Upper lobe of right lung (tissue), 1 donor: ENCODE results near the gene APBB3. TPM values are rescaled to one million over a fixed set of nuclear protein-coding genes. Genes with fewer than 3 reads are reported as not detected.

Source experiments
- ATAC-seq: fragments of 200-7000 bp; cut with Tn5 transposase; one replicate; pipeline ENCODE4 v1.9.1; 2020; ENCODE audit warnings: mild to moderate bottlenecking, moderate library complexity
- DNase-seq: peaks from one replicate; pipeline ENCODE4 v3.0.0-alpha.2; 2020
- H3K27ac ChIP-seq: fragments of 200-600 bp; one replicate; pipeline ENCODE4 v1.8.0; 2022
- H3K27me3 ChIP-seq: fragments of 200-600 bp; one replicate; pipeline ENCODE4 v1.8.0; 2022; ENCODE audit warnings: mild to moderate bottlenecking
- H3K36me3 ChIP-seq: fragments of 200-600 bp; one replicate; pipeline ENCODE4 v1.8.0; 2022
- H3K4me1 ChIP-seq: fragments of 200-600 bp; one replicate; pipeline ENCODE4 v1.8.0; 2022
- H3K4me3 ChIP-seq: fragments of 200-600 bp; one replicate; pipeline ENCODE4 v1.8.0; 2022; ENCODE audit warnings: mild to moderate bottlenecking
- H3K9me3 ChIP-seq: fragments of 200-600 bp; one replicate; pipeline ENCODE4 v1.8.0; 2022
- intact Hi-C: fragments of 100-400 bp; cut with DNase I; formaldehyde crosslinking; loops from one replicate; pipeline ENCODE4 v1.11.0; 2022
- total RNA-seq: library from RNA; stranded (reverse); fragmentation: NEBNext Ultra II Directional; extraction: Animal tissue kit (Norgen Biotek cat#: 25700); gene quantifications from one replicate; pipeline ENCODE4 v1.2.1, GENCODE V29; 2021
- TF ChIP-seq, protein P1 (sequence below): fragments of 200-600 bp; IDR thresholded peaks from one replicate; pipeline ENCODE4 v1.8.0; 2022; ENCODE audit warnings: antibody characterized with exemption
- donor health status: DM: no; HTN: yes; CAD: no; lungs with severe emphysema.

APBB3 gene
- total RNA-seq, 1 donor from 2014 or later: 25.8 TPM

DNA sequence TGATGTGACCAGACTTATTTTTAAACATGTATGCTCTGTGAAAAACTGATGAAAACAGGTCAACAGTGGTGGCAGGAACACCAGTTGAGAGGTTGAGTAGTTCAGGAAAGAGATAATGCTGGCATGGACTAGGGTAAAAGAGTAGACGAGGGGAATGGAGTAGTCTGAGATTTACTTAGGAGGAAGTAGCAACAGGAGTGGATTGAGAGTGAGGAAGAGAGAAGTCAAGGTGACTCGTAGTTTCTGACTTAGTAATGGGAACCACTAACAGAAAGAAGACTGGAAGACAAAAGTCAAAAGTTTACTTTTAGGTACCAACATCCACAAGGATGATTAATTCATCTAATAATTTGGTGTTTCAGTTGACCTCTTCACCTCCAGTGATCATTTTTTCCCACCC is 10.7 kb downstream of the APBB3 start:
- ATAC-seq (no peak), DNase-seq (no peak)
- TF ChIP-seq, protein P1, sequence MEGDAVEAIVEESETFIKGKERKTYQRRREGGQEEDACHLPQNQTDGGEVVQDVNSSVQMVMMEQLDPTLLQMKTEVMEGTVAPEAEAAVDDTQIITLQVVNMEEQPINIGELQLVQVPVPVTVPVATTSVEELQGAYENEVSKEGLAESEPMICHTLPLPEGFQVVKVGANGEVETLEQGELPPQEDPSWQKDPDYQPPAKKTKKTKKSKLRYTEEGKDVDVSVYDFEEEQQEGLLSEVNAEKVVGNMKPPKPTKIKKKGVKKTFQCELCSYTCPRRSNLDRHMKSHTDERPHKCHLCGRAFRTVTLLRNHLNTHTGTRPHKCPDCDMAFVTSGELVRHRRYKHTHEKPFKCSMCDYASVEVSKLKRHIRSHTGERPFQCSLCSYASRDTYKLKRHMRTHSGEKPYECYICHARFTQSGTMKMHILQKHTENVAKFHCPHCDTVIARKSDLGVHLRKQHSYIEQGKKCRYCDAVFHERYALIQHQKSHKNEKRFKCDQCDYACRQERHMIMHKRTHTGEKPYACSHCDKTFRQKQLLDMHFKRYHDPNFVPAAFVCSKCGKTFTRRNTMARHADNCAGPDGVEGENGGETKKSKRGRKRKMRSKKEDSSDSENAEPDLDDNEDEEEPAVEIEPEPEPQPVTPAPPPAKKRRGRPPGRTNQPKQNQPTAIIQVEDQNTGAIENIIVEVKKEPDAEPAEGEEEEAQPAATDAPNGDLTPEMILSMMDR: no peak
- H3K9me3 ChIP-seq: no peaks in the 10 kb centered on the region
- peaks cover 38% of the 10 kb centered on the region for H3K4me1 ChIP-seq
- no peak overlapping the region for H3K27ac ChIP-seq
- H3K36me3 ChIP-seq: peaks cover 49% of the 10 kb centered on the region
- H3K4me3 ChIP-seq: no peak overlapping the region
- no peaks in the 10 kb centered on the region for H3K27me3 ChIP-seq
- intact Hi-C loops: no loop called here

DNA sequence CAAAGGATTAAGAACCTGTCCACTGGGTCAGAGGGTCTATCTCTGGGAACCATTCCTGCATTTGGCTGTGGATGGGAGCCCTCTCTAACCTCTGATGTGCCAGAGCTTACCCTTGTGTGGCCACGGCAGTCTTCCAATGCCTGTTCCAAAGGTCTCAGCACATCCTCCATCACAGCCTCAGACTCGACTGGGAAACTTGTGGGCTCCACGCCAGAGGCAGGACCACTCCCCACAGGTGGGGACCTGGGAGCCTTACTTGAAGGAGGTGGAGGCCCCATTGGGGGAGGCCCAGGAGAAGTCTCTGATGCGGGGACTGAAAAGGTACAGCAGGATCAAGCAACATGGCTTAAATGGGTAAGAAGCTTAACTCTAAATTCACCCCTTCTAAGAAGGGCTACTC is 12.5 kb downstream of the APBB3 start:
- TF ChIP-seq, protein P1: no peak
- ATAC-seq (no peak), DNase-seq (no peak)
- peaks cover 46% of the 10 kb centered on the region for H3K4me1 ChIP-seq
- no peaks in the 10 kb centered on the region for H3K27me3 ChIP-seq
- H3K36me3 ChIP-seq: peaks cover 49% of the 10 kb centered on the region
- no peaks in the 10 kb centered on the region for H3K9me3 ChIP-seq
- no peak overlapping the region for H3K27ac ChIP-seq
- H3K4me3 ChIP-seq: no peak overlapping the region
- intact Hi-C loops: no loop called here

GRCh38 chr5:140550147-140551079 is 14.0 kb downstream of the APBB3 start:
- Histone ChIP-seq H3K4me1 (peaks cover 38% of the 10 kb centered on the region), H3K27me3 (no peaks in the 10 kb centered on the region), H3K36me3 (peaks cover 50% of the 10 kb centered on the region), H3K9me3 (no peaks in the 10 kb centered on the region), H3K27ac (peak overlapping the region; percentile 97), H3K4me3 (no peak overlapping the region)
- TF ChIP-seq, protein P1: no peak
- intact Hi-C loops: no loop called here
- DNase-seq: no peak
- no peak for ATAC-seq

GRCh38 chr5:140549237-140550144 is 14.9 kb downstream of the APBB3 start:
- DNase-seq: no peak
- TF ChIP-seq, protein P1: no peak
- peak; percentile 27 for ATAC-seq

DNA sequence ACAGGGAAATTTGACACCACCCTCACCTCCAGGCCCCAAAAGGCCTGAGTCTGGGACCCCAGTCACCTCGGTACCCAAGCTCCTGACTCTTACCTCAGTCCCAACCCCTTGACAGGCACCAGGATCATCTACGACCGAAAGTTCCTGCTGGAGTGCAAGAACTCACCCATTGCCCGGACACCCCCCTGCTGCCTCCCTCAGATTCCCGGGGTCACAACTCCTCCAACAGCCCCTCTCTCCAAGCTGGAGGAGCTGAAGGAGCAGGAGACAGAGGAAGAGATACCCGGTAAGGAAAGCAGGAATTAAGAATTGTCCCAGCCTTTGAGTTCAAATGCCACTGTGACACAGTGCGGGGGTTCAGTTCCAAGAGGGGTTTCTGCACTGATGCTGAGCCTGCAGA is 15.6 kb downstream of the APBB3 start:
- H3K36me3 ChIP-seq: peaks cover 67% of the 10 kb centered on the region
- H3K9me3 ChIP-seq: no peaks in the 10 kb centered on the region
- no peak for ATAC-seq
- TF ChIP-seq, protein P1: no peak
- peak overlapping the region; percentile 97 for H3K27ac ChIP-seq
- no peak overlapping the region for H3K4me3 ChIP-seq
- DNase-seq: no peak
- peaks cover 36% of the 10 kb centered on the region for H3K4me1 ChIP-seq
- intact Hi-C loops: no loop called here
- no peaks in the 10 kb centered on the region for H3K27me3 ChIP-seq

More at GRCh38 chr5:140549237-140550144, 14.9 kb downstream of the APBB3 start:
- H3K4me3 ChIP-seq: no peak overlapping the region
- peaks cover 36% of the 10 kb centered on the region for H3K4me1 ChIP-seq
- peaks cover 60% of the 10 kb centered on the region for H3K36me3 ChIP-seq
- peak overlapping the region; percentile 97 for H3K27ac ChIP-seq
- intact Hi-C loops: no loop called here
- H3K27me3 ChIP-seq: no peaks in the 10 kb centered on the region
- no peaks in the 10 kb centered on the region for H3K9me3 ChIP-seq
